Islet precursor cell (in vitro differentiated cells): ENCODE results near the gene GDF7.

Experiments
- DNase-seq: peaks from one replicate; pipeline ENCODE4 v3.0.0-alpha.2; 2018

The GDF7 gene

GRCh38 chr2:20675701-20676352, 8.9 kb downstream of the GDF7 start:
- DNase-seq = peak; percentile 57

- peak; percentile 54 for DNase-seq
Measured at GRCh38 chr2:20676353-20677215, 9.6 kb downstream of the GDF7 start.

- peak; percentile 68 for DNase-seq
Measured at GRCh38 chr2:20677301-20678085, 10.5 kb downstream of the GDF7 start.

- no peak for DNase-seq
Measured at GRCh38 chr2:20678086-20678395, 11.1 kb downstream of the GDF7 start.

- DNase-seq = no peak
Measured at GRCh38 chr2:20678780-20679179, 11.8 kb downstream of the GDF7 start.

- DNase-seq = no peak
Measured at GRCh38 chr2:20680744-20681375, 13.9 kb downstream of the GDF7 start.

GRCh38 chr2:20682167-20682920, 15.4 kb downstream of the GDF7 start:
- DNase-seq = no peak

- DNase-seq = no peak
Measured at GRCh38 chr2:20684581-20685063, 17.7 kb downstream of the GDF7 start.

GRCh38 chr2:20687260-20687832, 20.4 kb downstream of the GDF7 start:
- no peak for DNase-seq

- no peak for DNase-seq
Measured at GRCh38 chr2:20689428-20690264, 22.7 kb downstream of the GDF7 start.

GRCh38 chr2:20691076-20691734, 24.3 kb downstream of the GDF7 start:
- no peak for DNase-seq

- DNase-seq = no peak
Measured at GRCh38 chr2:20692081-20692480, 25.1 kb downstream of the GDF7 start.

GRCh38 chr2:20693317-20693716, 26.4 kb downstream of the GDF7 start:
- no peak for DNase-seq

GRCh38 chr2:20696366-20696765, 29.4 kb downstream of the GDF7 start:
- no peak for DNase-seq

- no peak for DNase-seq
Measured at GRCh38 chr2:20697322-20697934, 30.5 kb downstream of the GDF7 start.

GRCh38 chr2:20698916-20699613, 32.1 kb downstream of the GDF7 start:
- no peak for DNase-seq

GRCh38 chr2:20702563-20702962, 35.6 kb downstream of the GDF7 start:
- DNase-seq = no peak

- DNase-seq = no peak
Measured at GRCh38 chr2:20704886-20705285, 37.9 kb downstream of the GDF7 start.

GRCh38 chr2:20706217-20706616, 39.3 kb downstream of the GDF7 start:
- DNase-seq = no peak
